HTR-8/SVneo (cell line): ENCODE results near the gene PTGR2.
"Not testable (repeated sequence)": the region's sequence is repeated elsewhere in the genome, so short reads cannot be mapped to it uniquely, and the experiment has no call there.

ENCODE experiments used
- DNase-seq: peaks from one replicate; pipeline ENCODE4 v3.0.0; 2011; ENCODE audit warnings: low spot score, mixed read lengths; ENCODE audit not compliant: insufficient read length
- FAIRE-seq: peaks from 2 replicates; lab custom pipeline; 2011; peaks lifted over from hg19 to GRCh38; lab: Jason Lieb, UNC

PTGR2 gene

DNA sequence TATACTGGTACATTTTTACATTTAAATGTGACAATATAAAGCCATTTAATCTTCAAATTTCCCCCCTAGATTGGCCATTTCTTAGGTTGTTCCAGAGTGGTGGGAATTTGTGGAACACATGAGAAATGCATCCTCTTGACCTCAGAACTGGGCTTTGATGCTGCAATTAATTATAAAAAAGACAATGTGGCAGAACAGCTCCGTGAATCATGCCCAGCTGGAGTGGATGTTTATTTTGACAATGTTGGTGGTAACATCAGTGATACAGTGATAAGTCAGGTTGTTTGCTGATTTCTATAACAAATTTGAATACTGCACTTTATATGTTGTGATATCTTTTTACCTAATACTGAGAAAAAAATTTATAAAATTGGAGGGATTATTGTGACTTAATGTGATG is 27.4 kb downstream of the PTGR2 start:
- no peak for DNase-seq
- peak; percentile 93 for FAIRE-seq

DNA sequence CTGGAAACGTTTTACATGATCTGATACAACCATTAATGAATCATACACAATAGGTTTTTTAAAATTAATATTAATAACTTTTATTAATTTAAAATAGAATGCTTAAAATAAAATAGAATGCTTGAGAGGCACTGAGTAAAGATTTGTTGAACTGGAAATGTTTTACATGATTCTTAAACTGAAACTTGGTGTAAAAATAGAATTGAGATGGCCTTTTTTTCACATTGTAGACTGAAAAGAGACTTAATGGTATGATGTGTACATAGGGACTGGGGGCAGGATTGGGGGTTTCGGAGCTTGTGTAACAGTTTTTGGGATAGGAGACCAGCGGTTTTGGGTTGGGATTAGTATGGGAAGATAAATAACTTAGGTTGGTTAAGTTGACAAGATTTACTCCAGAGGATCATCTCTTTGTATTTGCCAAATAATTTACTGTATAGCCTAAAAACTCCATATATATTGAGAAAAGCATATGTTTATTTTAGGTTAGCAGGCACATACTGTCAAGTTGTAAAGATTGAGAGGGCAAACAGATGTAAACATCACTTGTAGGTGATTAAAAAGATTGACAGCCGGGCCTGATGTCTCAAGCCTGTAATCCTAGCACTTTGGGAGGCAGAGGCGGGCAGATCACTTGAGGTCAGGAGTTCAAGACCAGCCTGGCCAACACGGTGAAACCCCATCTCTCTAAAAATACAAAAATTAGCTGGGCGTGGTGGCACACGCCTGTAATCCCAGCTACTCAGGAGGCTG is 33.0 kb downstream of the PTGR2 start:
- FAIRE-seq, result no peak
- no peak for DNase-seq

DNA sequence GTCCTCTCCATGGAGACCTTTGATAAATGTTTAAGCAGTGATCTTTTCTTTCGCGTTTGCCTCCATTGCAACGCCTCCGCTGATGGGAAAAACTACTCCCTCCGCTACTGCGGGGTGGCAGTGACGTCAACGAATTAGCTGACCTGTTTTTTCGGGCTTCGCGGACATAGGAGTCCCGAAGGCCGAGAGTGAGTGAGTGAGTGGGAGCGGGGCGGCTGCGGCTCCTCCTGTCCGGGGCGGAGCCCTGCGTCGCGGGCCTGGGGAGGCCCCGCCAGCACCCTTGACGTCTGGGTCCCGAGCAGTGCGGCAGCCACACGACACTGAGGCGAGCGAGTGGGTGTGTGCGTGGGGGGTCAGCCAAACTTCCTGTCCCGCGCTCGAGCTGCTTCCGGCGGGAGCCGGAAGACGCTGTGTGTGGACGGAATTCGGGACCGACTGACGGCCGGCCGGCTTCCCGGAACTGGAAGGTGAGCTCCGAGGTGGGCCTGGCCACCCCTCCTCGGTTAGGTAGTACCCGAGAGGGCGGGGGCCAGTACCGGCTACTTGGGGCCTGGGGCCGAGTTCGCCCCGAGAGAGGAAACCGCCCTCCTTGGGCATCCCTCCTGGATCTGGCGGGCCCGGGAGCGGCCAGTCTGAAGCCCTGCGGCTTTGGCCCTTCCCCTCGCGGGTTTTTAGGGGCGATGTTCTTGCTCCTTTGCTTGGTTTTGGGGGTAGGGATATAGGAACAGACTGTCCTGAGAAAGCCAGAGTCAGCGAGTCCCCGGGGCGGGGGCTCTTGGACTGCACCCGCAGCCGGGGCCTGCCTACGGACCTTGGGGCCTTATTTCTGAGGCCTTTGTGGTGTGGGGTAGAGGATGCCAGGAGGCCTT is 35.1 kb downstream of the PTGR2 start, which contains the start of gene ZNF410:
Gene ZNF410 (plus strand): TSS at position 411 of the 869 bp plus-strand sequence. CDS start 5,317 bp downstream, outside the sequence.
- DNase-seq, result peak; percentile 100
- peak; percentile 99 for FAIRE-seq

DNA sequence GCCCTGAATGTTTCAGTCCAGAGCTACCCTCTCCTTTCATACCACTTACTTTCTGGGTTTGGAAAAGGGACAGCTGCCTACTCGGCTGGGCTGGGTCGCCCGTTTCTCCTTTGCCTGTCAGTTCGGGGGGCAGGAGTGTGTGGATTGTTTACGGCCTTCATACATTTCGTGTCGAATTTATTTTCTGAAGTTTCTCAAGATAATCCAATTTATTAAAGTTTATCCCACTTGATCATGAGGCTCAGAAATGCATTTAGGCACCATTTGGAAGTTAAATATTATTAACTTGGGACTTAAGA is 35.6 kb downstream of the PTGR2 start:
- FAIRE-seq, result peak; percentile 51
- no peak for DNase-seq

DNA sequence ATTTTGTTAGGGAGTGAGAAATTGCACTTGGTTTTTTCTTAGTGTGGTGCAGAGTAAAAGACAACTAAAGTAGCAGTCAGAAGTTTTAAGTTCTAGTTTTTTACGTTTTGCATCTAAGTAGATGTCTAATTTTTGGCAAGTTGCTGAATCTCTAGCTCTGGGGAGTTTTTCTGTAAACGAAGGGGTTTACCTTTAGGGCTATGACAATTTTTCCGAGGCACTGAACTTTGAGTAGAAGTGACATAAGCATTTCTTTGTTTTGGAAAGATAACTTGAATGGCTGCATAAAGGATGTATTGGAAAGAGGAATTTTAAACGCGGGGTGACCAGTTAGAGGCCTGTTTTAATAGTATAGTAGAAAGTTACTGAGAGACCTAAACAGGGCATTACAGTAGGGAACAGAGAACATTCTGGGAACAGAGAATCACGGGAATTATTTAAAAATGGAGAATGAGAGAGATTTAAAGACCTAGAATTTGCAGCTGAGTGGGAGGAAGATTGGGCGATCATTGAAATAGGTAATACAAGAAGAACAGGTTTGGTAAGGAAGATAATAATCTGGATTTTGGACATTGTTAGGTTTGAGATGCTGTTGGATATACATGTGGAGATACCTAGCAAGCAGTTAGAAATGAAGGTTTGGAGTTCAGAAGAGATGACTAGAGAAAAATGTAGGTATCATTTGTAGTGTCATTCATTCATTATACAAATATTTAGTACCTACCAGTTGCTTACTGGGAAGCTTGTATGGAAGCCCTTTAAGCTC is 36.2 kb downstream of the PTGR2 start:
- no peak for DNase-seq
- FAIRE-seq, result no peak

DNA sequence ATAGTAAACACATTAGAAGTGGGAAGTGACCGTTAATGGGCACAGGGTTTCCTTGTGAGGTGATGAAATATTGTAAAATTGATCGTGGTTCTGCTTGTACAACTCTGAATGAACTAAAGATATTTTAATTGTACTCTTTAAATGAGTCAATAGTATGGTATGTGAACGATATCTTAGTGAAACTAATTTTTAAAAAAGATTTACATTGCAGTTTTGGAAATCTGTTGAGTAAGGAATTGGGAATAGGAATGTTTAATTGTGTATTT is 36.8 kb downstream of the PTGR2 start:
- FAIRE-seq, result no peak
- DNase-seq, result no peak

DNA sequence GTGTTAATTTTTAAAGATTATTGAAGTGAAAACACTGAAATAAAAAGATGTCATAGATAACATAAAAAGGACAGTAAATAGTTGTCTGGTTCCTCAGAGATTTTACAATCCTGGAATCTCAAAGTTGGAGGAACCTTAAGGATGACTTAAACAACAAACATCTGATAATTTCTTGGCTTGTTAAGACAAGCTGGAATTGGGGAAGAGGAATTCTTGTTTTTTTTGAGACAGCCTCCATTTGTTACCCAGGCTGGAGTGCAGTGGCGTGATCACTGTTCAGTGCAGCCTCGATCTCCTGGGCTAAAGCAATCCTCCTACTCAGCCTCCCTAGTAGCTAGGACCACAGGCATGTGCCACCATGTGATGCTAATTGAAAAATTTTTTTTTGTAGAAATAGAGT is 37.3 kb downstream of the PTGR2 start:
- no peak for FAIRE-seq

DNA sequence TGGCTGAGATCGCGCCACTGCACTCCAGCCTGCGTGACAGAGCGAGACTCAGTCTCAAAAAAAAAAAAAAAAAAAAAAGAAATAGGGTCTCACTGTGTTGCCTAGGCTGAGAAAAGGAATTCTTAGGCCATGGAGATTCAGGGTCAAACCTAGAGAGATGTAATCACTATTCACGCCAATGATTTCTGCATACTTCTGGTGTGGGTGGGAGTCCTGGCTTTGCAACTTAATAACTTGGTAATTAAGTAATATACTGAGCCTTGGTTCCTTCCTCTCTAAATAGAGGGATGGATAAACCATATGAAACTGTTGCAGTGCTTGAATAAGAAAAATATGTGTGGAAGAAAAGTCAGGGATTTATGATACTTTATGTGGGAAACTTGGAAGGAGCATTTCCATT is 37.7 kb downstream of the PTGR2 start:
- DNase-seq, result no peak
- no peak for FAIRE-seq

More for the DNA sequence above, 37.3 kb downstream of the PTGR2 start:
- DNase-seq, result no peak

DNA sequence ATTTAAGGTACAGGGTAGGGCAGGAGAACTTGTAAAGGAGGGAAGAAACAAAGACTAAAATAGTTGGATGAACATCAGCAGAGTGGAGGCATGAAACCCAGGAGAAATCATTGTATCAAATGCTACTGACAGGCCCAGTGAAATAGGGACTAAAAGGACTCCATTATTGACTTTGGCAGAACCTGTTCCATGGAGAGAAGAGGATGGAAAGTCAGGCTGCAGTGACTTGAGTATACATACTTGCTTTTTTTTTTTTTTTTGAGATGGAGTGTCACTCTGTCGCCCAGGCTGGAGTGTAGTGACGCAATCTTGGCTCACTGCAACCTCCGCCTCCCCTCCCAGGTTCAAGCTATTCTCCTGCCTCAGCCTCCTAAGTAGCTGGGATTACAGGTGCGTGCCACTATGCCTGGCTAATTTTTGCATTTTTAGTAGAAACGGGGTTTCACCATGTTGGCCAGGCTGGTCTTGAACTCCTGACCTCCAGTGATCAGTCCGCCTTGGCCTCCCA is 42.6 kb downstream of the PTGR2 start:
- not testable (repeated sequence) for DNase-seq, FAIRE-seq

DNA sequence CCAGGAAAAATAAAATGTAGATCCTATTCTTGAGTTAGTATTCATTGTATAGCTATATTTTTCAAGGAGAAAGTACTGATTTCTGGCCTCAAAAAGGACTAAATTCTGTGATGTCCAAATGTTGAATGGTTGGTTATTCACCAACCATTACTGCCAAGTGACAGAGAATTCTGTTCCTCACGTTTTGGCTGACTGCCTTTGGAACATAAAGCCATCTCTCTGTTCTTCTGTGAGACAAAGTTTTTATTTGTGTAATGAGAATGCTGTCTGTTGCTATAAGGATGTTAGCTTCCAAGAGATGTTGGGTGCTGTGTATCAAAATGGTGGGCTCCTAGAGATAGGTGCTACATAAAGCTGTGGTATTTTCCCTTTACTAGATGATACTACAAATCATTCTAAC is 44.3 kb downstream of the PTGR2 start:
- FAIRE-seq (no peak), DNase-seq (no peak)

DNA sequence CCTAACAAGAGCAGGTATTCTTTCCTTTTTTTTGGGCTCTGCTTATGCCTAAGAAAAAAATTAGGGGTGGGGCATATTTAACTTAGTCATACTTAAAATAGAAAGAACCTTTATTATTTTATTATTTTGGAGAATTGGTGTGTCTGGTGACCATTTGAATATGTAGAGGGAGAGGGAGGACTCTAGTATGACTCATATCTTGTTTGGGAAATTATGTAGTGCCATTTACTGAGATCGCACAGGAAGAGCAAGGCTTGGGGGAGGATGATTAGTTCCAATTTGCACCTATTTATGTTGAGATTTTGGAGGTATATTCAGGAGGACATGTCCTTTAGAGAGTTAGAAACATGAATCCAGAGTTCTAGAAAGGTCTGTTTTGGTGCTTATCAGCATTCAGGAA is 44.9 kb downstream of the PTGR2 start:
- FAIRE-seq (no peak), DNase-seq (no peak)

DNA sequence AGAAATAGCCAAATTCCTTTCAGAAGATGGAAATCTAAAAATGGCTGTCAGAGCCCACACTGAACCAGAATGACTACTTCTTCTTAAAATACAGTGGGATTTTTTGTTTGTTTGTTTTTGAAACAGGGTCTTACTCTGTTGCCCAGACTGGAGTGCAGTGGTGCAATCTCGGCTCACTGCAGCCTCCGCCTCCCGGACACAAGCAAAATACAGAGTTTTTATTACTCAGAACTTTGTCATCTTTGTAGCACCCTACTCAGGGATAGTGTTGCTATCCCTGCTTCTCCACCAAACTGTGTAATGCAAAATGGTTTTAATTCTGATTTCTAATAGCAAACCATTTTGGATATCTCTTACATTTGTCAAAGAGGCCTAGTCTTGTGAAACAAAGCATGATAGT is 51.4 kb downstream of the PTGR2 start:
- DNase-seq (no peak), FAIRE-seq (no peak)

DNA sequence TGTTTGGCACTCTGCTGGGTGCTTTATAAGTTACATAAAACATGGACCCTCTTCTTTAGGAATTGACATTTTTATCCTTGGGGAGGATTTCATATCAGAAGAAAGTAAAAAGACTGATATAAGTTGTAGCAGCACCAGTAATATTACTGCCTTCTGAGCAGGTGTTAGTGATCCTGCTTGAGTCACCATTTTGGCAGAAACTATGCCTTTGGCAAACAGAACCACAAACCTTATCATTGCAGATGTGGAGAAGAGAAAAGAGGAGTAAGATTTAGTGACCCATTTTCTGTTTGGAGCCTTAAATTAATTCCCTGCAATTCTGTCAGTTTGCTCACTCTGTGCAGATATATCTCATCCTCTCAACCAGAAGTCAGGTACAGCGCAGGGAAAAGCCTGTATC is 58.0 kb downstream of the PTGR2 start:
- FAIRE-seq (peak; percentile 76), DNase-seq (no peak)

DNA sequence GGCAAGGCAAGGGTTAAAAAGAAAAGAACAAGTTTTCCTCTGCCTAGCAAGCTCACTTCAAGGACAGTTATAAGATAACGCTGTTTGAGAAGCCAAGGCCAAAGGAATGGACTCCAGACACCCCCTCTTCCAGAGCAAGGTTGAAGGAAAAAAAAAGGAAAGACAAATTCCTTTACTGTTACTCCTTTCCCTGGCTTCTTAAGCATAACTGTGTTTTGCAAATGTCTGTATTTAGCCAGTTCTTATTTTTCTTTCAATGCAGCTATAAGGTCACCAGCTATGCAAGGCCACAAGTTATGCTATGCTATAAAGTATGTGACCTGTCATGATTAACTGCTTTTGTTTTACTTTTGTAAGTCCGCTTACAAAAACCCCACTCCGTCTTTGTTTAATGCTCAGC is 61.6 kb downstream of the PTGR2 start:
- DNase-seq, result no peak
- FAIRE-seq, result no peak

DNA sequence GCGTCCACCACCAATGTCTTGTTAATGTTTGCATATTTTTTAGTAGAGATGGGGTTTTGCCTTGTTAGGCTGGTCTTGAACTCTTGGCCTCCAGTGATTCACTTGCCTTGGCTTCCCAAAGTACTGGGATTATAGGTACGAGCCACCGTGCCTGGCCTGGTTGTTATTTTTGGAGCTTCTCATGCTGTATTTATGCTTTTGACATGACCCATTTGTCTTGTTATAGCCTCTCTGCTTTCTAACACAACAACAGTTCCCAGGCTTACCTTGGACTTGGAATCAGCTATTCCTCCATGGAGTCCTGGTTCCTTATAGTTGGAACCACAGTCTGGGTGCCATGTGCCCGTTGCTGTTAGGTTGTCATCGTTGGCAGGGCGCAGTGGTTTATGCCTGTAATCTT is 64.7 kb downstream of the PTGR2 start:
- DNase-seq (no peak), FAIRE-seq (no peak)

DNA sequence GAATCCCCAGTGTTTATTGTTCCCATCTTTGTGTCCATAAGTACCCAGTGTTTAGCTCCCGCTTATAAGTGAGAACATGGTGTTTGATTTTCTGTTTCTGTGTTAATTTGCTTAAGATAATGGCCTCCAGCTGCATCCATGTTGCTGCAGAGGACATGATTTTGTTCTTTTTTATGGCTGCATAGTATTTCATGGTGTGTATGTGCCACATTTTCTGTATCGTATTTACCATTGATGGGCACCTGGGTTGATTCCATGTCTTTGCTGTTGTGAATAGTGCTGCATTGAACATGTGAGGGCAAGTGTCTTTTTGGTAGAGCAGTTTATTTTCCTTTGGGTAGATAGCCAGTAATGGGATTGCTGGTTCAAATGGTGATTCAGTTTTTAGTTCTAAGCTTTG is 67.8 kb downstream of the PTGR2 start:
- DNase-seq, result not testable (repeated sequence)
- peak; percentile 88 for FAIRE-seq

DNA sequence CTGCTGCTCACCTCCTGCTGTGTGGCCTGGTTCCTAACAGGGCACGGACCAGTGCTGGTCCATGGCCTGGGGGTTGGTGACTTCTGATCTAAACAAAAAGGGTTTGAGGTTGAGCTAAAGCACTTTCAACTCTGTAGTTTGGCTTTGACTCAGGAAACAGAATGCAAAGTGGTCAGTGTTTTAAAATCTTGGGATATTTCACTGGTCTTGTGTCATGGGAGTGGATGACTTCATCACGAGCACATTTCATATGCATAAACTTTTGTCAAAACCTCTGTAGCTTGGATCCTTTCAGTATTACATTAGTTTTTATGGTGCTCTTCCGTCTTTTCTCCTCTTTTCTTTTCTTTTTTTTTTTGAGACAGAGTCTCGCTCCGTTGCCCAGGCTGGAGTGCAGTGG is 72.7 kb downstream of the PTGR2 start:
- DNase-seq (no peak), FAIRE-seq (no peak)
